ENCODE data around the gene MLLT11.
"Not testable (repeated sequence)": the region's sequence is repeated elsewhere in the genome, so short reads cannot be mapped to it uniquely, and the experiment has no call there.

MLLT11 gene

GRCh38 chr1:151055581-151055980 is 4.6 kb upstream of the MLLT11 start:
- no peak for DNase-seq

DNA sequence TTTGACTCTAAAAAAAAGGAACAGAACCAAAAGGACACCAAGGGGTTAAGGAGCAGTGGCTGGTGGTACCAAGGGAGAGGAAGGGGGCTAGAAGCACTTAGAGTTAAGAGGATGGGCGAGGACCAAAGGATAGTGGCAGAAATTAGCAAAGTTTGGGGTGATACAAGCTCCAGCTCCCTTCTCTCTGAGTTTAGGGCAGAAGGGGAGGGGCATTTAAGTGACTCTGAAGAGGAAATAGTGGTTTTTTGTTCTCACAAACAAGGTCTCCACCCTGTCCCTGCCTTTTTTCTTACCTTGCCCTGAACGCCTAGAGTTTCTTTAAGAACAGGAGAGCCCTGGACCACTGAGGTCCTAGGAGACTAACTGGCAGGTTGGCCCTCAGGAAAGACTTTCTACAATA is 4.0 kb upstream of the MLLT11 start:
- DNase-seq: no peak

DNA sequence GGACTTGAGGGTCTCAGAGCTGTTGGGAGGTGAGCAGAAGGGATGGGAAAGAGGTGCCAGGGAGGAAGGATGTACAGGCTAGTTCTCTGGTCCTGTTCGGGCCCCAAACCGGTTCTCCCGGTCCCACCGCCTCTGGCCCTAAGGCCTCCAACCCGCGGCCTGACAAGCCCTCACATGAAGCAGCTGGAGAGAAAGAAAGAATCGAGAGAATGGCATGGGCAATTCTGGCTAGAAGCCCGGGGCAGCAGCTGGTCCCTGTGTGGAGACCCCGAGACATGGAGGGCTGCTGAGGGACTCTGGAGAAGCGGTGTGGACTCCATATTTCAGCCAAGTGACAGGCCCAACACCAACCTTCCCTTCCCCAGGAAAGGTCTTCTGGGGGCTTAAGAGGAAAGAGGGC is 1.5 kb upstream of the MLLT11 start:
- peak in 20 of 56 donors; percentile 2 to 57 (median 24) for DNase-seq

GRCh38 chr1:151059109-151060006 is 839 bp upstream of the MLLT11 start, which contains the start of gene CDC42SE1:
Gene CDC42SE1, minus strand, starts transcription at chr1:151059622. Its CDS starts 3,892 bp downstream, at chr1:151055730.
- DNase-seq: peak in 51 of 56 donors; percentile 19 to 89 (median 65)

GRCh38 chr1:151060657-151061421 is 642 bp downstream of the MLLT11 start:
- peak in 5 of 56 donors; percentile 3 to 18 (median 7) for DNase-seq

DNA sequence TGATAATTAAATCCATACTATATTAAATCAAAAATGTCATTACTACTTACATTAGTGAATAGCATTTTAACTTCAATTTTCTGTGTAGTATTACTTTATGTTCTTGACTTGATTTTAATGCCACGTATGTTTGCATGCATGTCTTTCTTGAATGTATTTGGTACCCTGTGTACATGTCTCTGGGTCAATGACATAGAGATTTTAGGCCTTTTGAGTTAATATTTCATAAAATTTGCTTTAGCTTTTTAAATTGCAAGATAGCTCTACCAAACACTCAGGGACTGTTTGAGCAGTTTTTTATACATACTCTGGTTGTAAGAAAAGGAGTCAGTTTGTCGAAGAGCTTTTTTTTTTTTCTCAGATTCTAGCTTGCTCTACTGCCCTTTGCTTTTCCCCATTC is 1.5 kb downstream of the MLLT11 start:
- no peak for DNase-seq

DNA sequence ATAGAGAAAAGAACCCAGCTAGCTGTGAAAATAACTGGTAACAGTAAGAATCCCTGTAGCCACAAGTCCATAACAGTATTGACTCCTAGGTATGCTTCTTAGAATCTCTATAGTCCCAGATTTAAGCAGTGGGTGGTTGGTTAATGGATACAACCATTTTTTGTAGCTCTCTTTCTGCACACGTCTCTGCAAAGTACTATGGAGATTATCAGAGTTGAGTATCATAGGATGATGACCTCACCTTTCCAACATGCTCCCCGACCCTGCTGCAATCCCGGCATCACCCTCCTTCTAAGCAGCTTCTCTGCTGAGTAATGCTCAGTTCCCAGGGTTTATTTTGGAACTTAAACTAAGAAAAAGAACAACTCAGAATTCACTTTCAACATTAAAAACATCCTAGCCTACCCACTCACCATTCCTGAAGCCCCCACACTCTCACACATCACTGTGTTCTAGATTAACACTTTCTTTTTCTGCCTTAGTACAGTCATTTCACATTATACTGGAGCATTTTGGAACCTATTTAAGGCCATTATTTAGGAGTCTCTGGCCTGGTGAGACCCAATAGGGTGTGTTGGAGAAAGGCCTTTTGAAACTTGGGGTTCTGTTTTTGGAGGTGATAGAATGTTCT is 2.7 kb downstream of the MLLT11 start:
- no peak for DNase-seq

- DNase-seq: no peak
Measured at GRCh38 chr1:151065089-151065645, 5.0 kb downstream of the MLLT11 start.

- DNase-seq: no peak
Measured at GRCh38 chr1:151067185-151067584, 7.0 kb downstream of the MLLT11 start.

DNA sequence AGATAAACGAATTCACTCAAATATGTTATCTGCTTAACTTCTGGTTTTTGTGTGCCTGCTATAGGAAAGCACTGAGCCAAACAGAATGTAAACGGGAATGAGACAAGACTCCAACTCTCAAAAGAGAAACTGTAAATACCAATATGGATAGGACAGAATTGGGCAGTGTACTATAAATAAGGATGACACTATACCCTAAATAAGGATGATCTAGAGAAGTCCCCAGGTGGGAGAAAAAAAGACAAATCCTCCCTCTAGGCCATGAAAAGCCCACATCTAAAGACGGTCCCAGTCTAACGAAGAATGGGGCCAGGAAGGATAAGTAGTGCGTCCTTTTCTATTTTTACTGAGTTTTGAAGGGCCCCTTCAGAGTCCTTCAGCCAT is 8.9 kb downstream of the MLLT11 start:
- no peak for DNase-seq

DNA sequence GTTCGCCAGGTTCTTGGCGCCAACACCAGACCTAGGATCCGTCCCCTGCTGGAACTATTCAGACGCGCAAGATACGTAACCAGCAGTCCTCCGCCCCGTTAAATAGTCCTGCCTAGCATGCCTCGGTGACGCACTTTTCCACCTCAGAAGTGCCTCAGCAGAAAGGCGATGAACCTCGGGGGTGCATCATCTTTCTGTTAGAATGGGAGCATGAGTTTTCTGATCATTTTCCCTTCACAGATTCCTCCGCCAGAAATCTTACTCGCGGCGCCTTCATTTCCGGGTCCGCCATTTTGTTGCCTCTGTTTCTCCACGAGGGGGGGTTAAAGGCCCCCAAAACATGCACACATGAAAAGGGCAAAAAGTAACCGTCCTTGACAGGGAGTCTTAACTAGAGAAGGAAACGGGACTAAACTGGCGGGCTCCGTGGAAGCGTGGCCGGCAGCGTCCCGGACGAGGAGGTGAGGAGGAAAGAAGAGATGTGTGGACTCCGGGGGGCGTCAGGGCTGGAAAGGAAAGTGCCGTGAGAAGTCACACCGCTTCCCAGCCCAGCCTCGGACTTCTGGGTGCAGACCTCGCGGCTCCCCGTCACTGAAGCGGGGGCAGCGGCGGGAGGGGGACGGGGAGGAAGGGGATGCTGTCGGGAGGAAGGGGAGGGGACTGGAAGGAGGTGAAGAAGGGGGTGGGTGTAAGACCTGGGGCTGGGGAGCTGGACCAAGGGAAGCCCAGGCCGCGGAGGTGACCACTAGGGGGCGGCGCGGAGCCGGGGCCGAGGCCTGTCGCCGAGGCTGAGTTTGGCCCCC is 10.5 kb downstream of the MLLT11 start, which contains the start of gene GABPB2:
Gene GABPB2, plus strand, starts transcription at position 288 of the 803 bp plus-strand sequence. CDS start 17,429 bp downstream, outside the sequence.
- peak; percentile 50 to 95 (median 84) for DNase-seq

- no peak for DNase-seq
Measured at GRCh38 chr1:151072224-151072623, 12.0 kb downstream of the MLLT11 start.

- no peak for DNase-seq
Measured at GRCh38 chr1:151085953-151086559, 25.9 kb downstream of the MLLT11 start.

DNA sequence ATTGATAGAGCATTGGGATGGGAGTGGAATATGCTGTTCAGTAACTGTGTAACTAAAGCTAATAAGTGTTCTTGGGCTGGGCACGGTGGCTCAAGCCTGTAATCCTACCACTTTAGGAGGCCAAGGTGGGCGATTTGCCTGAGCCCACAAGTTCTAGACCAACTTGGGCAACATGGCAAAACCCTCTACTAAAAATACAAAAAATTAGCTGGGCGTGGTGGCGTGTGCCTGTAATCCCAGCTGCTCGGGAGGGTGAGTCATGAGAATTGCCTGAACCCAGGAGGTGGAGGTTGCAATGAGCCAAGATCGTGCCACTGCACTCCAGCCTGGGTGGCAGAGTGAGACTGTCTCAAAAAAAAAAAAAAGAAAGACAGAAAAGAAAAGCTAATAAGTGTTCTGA is 37.2 kb downstream of the MLLT11 start:
- DNase-seq: not testable (repeated sequence)

GRCh38 chr1:151098126-151098525 is 37.9 kb downstream of the MLLT11 start:
- DNase-seq: no peak

GRCh38 chr1:151104630-151105029 is 44.4 kb downstream of the MLLT11 start:
- no peak for DNase-seq

DNA sequence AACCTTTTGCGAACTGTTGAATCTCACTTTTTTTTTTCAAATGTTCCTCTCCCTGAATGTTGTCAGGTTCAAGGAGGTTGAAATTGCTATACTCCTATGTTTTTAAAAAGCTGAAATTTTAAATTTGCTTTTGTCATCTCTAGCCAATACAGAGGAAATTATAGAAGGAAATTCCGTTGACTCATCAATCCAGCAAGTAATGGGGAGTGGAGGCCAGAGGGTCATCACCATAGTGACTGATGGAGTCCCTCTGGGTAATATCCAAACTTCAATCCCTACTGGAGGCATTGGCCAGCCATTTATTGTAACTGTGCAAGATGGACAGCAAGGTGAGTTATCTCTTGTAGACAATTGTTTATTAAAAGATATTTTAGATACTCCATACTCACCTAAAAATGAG is 46.7 kb downstream of the MLLT11 start:
- no peak for DNase-seq

DNA sequence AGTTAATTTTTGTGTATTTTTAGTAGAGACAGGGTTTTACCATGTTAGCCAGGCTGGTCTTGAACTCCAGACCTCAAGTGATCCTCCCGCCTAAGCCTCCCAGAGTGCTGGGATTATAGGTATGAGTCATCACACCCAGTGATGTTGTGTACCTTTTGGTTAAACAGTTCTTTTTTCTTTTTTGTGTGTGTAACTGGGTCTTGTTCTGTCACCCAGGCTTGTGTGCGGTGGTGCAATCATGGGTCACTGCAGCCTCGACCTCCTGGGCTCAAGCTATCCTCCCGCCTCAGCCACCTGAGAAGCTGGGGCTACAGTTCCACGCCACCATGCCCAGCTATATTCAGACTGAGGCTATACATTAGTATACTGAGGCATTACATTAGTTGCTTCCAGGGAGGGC is 48.1 kb downstream of the MLLT11 start:
- no peak for DNase-seq

DNA sequence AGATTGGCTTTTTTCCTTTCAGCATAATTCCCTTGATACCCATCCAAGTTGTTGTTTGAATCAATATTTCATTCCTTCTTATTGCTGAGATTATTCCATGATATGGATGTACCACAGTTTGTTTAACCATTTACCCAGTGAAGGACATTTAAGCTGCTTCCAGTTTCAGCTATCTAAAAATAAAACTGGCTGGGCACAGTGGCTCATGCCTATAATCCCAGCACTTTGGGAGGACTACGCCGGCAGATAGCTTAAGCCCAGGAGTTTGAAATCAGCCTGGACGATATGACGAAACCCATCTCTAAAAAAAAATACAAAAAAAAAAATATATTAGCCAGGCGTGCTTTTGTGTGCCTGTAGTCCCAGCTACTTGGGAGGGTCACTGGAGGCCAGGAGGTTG is 53.7 kb downstream of the MLLT11 start:
- no peak for DNase-seq
